Activated CD4-positive, alpha-beta T cell treated with anti-CD3 and anti-CD28 coated beads, Interleukin-2, amount 10 ng/mL, durations not matched to agents 24 days and 14 days (primary cell): Measurements from ENCODE around the gene TMEM109. TPM values are rescaled to one million over a fixed set of nuclear protein-coding genes. Genes with fewer than 3 reads are reported as not detected.

ENCODE experiments used
- DNase-seq: peaks from one replicate; pipeline ENCODE4 v3.0.0; 2022
- H3K27ac Mint-ChIP-seq: one replicate; pipeline ENCODE4 v1.8.0; 2022; ENCODE audit warnings: mild to moderate bottlenecking, mixed read lengths
- H3K27me3 Mint-ChIP-seq: one replicate; pipeline ENCODE4 v1.8.0; 2022; ENCODE audit warnings: mixed read lengths
- H3K36me3 Mint-ChIP-seq: one replicate; pipeline ENCODE4 v1.8.0; 2022; ENCODE audit warnings: low read depth, mild to moderate bottlenecking, mixed read lengths
- H3K4me1 Mint-ChIP-seq: one replicate; pipeline ENCODE4 v1.8.0; 2021; ENCODE audit warnings: mixed read lengths
- H3K4me3 Mint-ChIP-seq: one replicate; pipeline ENCODE4 v1.8.0; 2022; ENCODE audit warnings: mild to moderate bottlenecking, moderate library complexity, mixed read lengths
- H3K9me3 Mint-ChIP-seq: one replicate; pipeline ENCODE4 v1.8.0; 2021; ENCODE audit warnings: mixed read lengths
- intact Hi-C: fragments of 100-400 bp; cut with micrococcal nuclease; formaldehyde crosslinking; loops from one replicate; pipeline ENCODE4 v1.15.1; 2023
- total RNA-seq: library from RNA; stranded (reverse); gene quantifications from 2 replicates; pipeline ENCODE4 v1.2.3, GENCODE V29; 2022

The TMEM109 gene
- total RNA-seq, 1 donor from 2014 or later, result 144 TPM

- intact Hi-C loops, result no loop called here
- Mint-ChIP-seq H3K9me3 (no peaks in the 10 kb centered on the region), H3K4me1 (no peaks in the 10 kb centered on the region), H3K4me3 (no peak overlapping the region), H3K27me3 (peaks cover 17% of the 10 kb centered on the region), H3K27ac (no peak overlapping the region), H3K36me3 (no peaks in the 10 kb centered on the region)
- DNase-seq, result no peak
Measured at GRCh38 chr11:60931917-60932316, 18.0 kb downstream of the TMEM109 start.

- no peak for DNase-seq
- Mint-ChIP-seq H3K36me3 (no peaks in the 10 kb centered on the region), H3K27me3 (peaks cover 12% of the 10 kb centered on the region), H3K4me1 (no peaks in the 10 kb centered on the region), H3K9me3 (no peaks in the 10 kb centered on the region), H3K27ac (no peak overlapping the region), H3K4me3 (no peak overlapping the region)
- intact Hi-C loops, result no loop called here
Measured at GRCh38 chr11:60932605-60933356, 18.8 kb downstream of the TMEM109 start.

DNA sequence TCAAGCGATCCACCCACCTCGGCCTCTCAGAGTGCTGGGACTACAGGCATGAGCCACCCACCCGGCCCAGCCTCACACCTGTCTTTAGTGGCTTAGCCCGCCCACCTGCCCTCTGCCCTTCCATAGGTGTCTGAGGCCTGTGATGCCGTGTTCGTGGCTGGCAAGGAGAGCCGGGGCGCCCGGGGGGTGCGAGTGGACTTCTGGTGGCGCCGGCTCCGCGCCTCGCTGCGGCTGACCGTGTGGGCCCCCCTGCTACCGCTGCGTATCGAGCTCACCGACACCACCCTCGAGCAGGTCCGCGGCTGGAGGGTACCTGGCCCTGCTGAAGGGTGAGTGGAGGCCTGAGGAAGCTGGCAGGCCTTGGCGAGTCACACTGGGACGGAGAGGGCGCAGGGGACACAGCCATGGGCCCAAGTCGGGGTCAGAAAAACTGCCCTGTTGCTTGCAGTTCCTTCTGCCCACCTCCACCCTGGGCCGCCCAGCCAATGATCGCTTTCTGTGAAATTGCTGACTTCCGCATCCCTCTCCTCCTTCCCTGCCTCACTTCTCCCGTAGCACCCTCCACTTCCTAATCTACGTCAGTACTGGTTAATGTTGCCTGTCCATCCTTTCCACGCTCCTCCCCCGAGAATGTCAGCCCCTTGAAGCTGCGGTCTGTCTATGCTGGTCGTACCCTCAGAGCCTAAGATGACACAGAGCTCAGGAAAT, 19.6 kb downstream of the TMEM109 start:
- DNase-seq, result no peak
- H3K27ac Mint-ChIP-seq, result no peak overlapping the region
- H3K9me3 Mint-ChIP-seq, result no peaks in the 10 kb centered on the region
- H3K4me1 Mint-ChIP-seq, result no peaks in the 10 kb centered on the region
- peaks cover 12% of the 10 kb centered on the region for H3K27me3 Mint-ChIP-seq
- H3K36me3 Mint-ChIP-seq, result no peaks in the 10 kb centered on the region
- no peak overlapping the region for H3K4me3 Mint-ChIP-seq
- intact Hi-C loops, result no loop called here

- no peaks in the 10 kb centered on the region for H3K9me3 Mint-ChIP-seq
- no peaks in the 10 kb centered on the region for H3K4me1 Mint-ChIP-seq
- H3K27ac Mint-ChIP-seq, result no peak overlapping the region
- H3K4me3 Mint-ChIP-seq, result no peak overlapping the region
- intact Hi-C loops, result no loop called here
- peaks cover 11% of the 10 kb centered on the region for H3K27me3 Mint-ChIP-seq
- H3K36me3 Mint-ChIP-seq, result no peaks in the 10 kb centered on the region
- DNase-seq, result no peak
Measured at GRCh38 chr11:60934124-60934789, 20.3 kb downstream of the TMEM109 start.

DNA sequence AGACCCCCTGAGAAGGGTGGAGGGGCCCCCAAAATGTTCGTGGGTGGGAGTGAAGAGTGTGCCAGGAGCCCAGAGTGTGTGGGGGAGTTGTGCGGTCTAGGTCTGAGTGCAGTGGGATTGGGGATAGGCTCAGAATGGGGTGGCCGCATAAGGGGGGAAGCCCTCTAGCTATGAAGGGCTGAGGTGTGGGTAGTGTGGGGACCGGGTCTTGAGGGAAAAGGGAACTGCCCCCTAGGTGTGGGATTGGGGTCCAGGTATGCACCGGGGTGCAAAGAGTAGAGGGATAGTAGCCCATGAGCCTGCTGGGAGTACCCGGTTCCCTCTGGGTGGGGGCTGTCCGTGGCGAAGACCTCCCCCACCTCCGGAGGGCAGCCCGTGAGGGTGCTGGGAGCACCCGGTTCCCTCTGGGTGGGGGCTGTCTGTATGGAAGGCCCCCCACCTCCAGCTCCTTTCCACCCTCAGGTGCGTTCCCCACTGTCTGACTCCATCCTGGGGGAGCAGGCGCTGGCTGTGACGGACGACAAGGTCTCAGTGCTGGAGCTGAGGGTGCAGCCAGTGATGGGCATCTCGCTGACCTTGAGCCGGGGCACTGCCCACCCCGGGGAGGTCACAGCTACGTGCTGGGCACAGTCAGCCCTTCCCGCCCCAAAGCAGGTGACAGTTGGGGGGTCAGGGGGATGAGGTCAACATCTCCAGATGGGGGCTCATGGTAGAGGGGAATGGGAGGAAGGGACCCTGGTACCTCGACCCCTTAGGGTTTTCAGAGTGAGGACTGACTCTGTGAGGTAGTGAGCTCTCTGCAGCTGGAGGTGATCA, 21.0 kb downstream of the TMEM109 start:
- H3K4me3 Mint-ChIP-seq, result no peak overlapping the region
- H3K27me3 Mint-ChIP-seq, result peaks cover 5% of the 10 kb centered on the region
- intact Hi-C loops, result no loop called here
- no peak for DNase-seq
- H3K4me1 Mint-ChIP-seq, result peaks cover 1% of the 10 kb centered on the region
- no peaks in the 10 kb centered on the region for H3K36me3 Mint-ChIP-seq
- H3K27ac Mint-ChIP-seq, result no peak overlapping the region
- no peaks in the 10 kb centered on the region for H3K9me3 Mint-ChIP-seq

DNA sequence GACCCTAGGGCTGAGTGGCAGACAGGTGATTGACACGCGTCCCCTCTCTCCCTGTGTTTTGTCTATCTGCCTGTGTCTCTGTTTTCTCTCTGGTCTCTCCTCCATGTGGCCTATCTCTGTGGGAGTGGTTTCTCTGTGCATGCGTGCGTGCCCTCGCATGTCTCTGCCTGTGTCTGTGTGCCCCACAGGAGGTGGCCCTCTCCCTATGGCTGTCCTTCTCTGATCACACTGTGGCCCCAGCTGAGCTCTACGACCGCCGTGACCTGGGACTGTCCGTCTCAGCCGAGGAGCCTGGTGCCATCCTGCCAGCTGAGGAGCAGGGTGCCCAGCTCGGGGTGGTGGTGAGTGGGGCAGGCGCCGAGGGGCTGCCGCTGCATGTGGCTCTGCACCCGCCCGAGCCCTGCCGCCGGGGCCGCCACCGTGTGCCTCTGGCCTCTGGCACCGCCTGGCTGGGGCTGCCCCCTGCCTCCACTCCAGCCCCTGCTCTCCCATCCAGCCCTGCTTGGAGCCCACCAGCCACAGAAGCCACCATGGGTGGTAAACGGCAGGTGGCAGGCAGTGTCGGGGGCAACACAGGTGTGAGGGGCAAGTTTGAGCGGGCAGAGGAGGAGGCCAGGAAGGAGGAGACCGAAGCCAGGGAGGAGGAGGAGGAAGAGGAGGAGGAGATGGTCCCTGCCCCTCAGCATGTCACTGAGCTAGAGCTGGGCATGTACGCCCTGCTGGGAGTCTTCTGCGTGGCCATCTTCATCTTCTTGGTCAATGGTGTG, 21.9 kb downstream of the TMEM109 start:
- Mint-ChIP-seq H3K4me1 (peaks cover 2% of the 10 kb centered on the region), H3K27me3 (peaks cover 3% of the 10 kb centered on the region), H3K9me3 (no peaks in the 10 kb centered on the region), H3K27ac (no peak overlapping the region), H3K4me3 (no peak overlapping the region), H3K36me3 (no peaks in the 10 kb centered on the region)
- intact Hi-C loops, result no loop called here
- no peak for DNase-seq

- Mint-ChIP-seq H3K36me3 (peaks cover 3% of the 10 kb centered on the region), H3K27me3 (peaks cover 2% of the 10 kb centered on the region), H3K27ac (no peak overlapping the region), H3K4me3 (no peak overlapping the region), H3K4me1 (peaks cover 4% of the 10 kb centered on the region), H3K9me3 (no peaks in the 10 kb centered on the region)
- intact Hi-C loops, result no loop called here
- DNase-seq, result no peak
Measured at GRCh38 chr11:60936467-60937143, 22.6 kb downstream of the TMEM109 start.

GRCh38 chr11:60937144-60937527, 23.2 kb downstream of the TMEM109 start:
- Mint-ChIP-seq H3K36me3 (peaks cover 3% of the 10 kb centered on the region), H3K9me3 (no peaks in the 10 kb centered on the region), H3K27ac (no peak overlapping the region), H3K4me3 (no peak overlapping the region), H3K27me3 (peaks cover 2% of the 10 kb centered on the region), H3K4me1 (peaks cover 6% of the 10 kb centered on the region)
- intact Hi-C loops, result no loop called here
- no peak for DNase-seq

DNA sequence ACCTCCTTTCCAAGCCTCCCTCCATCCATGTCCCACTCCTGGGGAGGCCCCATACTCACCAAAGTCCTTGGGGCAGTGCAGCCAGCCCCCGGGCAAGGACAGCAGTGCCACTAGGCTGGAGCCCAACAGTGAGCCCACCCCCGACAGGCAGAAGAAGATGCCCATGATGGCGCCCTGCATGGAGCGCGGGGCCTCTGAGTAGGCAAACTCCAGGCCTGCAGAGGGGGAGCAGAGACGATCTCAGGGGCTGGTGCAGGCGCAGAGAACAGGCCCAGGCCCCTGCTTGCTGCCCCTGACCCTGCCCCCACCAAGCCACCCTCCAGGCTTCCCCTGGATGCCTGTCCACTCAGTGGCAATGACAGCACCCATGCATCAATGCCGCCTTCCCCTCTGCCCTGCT, 23.9 kb downstream of the TMEM109 start:
- Mint-ChIP-seq H3K27me3 (no peaks in the 10 kb centered on the region), H3K4me1 (peaks cover 6% of the 10 kb centered on the region), H3K9me3 (no peaks in the 10 kb centered on the region), H3K27ac (no peak overlapping the region), H3K36me3 (peaks cover 3% of the 10 kb centered on the region), H3K4me3 (no peak overlapping the region)
- intact Hi-C loops, result no loop called here
- no peak for DNase-seq

DNA sequence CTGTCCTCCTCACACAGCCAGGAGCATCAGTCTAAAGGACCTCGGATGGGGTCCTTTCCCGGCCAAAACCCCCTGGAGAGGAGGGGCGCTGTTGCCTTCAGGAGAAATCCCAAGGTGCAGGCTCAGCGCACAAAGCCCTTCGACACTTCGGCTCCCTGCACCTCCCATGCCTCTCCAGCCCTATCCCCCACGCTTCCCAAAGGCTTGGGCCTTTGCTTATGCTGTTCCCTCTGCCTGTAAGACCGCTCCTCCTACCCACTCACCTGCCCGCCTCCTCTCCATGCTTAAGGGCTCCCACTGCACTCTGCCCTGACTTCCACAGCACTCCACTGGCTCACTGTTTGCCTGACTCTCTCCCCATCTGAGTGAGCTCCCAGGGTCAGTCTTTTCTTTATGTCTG, 24.5 kb downstream of the TMEM109 start:
- DNase-seq, result no peak
- Mint-ChIP-seq H3K27me3 (no peaks in the 10 kb centered on the region), H3K4me3 (no peak overlapping the region), H3K9me3 (no peaks in the 10 kb centered on the region), H3K27ac (no peak overlapping the region), H3K4me1 (peaks cover 6% of the 10 kb centered on the region), H3K36me3 (peaks cover 3% of the 10 kb centered on the region)
- intact Hi-C loops, result no loop called here

- peaks cover 3% of the 10 kb centered on the region for H3K36me3 Mint-ChIP-seq
- peaks cover 6% of the 10 kb centered on the region for H3K4me1 Mint-ChIP-seq
- H3K4me3 Mint-ChIP-seq, result no peak overlapping the region
- H3K9me3 Mint-ChIP-seq, result no peaks in the 10 kb centered on the region
- no peaks in the 10 kb centered on the region for H3K27me3 Mint-ChIP-seq
- no peak for DNase-seq
- intact Hi-C loops, result no loop called here
- H3K27ac Mint-ChIP-seq, result no peak overlapping the region
Measured at GRCh38 chr11:60939301-60939700, 25.3 kb downstream of the TMEM109 start.

DNA sequence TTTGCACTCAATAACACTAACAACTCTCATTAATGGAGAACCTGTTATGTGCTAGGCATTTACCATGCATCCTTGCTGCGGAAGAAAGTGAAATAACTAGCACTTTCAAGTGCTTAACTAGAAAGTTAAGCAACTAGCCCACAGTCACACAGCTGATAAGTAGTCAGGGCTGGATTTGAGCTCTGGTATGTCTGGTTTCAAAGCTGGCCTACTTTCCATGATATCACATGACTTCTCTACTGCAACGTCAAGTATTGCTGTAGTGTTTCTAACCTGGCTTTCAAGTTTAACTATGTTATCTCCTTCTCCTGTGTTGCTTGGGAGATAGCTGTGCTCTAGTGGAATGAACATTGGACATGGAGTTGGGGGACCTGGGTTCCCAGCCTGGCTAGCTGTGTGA, 25.9 kb downstream of the TMEM109 start:
- peaks cover 3% of the 10 kb centered on the region for H3K36me3 Mint-ChIP-seq
- no peak for DNase-seq
- no peaks in the 10 kb centered on the region for H3K27me3 Mint-ChIP-seq
- H3K27ac Mint-ChIP-seq, result no peak overlapping the region
- H3K4me3 Mint-ChIP-seq, result no peak overlapping the region
- peaks cover 6% of the 10 kb centered on the region for H3K4me1 Mint-ChIP-seq
- intact Hi-C loops, result no loop called here
- H3K9me3 Mint-ChIP-seq, result no peaks in the 10 kb centered on the region
